Kidney (tissue), 14 donors: ENCODE data around the gene SRRM3. TPM values are rescaled to one million over a fixed set of nuclear protein-coding genes. Genes with fewer than 3 reads are reported as not detected.
A peak's percentile ranks its signal among the peaks of the same experiment; 100 is the strongest.
"Not testable (repeated sequence)": the region's sequence is repeated elsewhere in the genome, so short reads cannot be mapped to it uniquely, and the experiment has no call there.

Experiments
- DNase-seq, 5 donors: peaks; one replicate each; pipeline ENCODE4 v3.0.0-alpha.2; 2013 to 2020
- FAIRE-seq: peaks from 2 replicates; lab custom pipeline; 2012; peaks lifted over from hg19 to GRCh38; lab: Jason Lieb, UNC
- H3K27ac ChIP-seq, 2 donors: one replicate each; pipeline ENCODE4 v1.7.0; 2013; ENCODE audit warnings: low read depth in 2 of 2, low read length in 2 of 2, inconsistent platforms in 1 of 2
- H3K27me3 ChIP-seq: one replicate; pipeline ENCODE4 v1.7.1; 2013; ENCODE audit warnings: low read length, inconsistent platforms; ENCODE audit not compliant: control insufficient read depth, insufficient read depth
- H3K36me3 ChIP-seq, 3 donors: one replicate each; pipeline versions ENCODE4 v1.7.0 to v1.7.1; 2013; ENCODE audit warnings: low read length in 3 of 3, control low read depth in 1 of 3, inconsistent platforms in 1 of 3; ENCODE audit not compliant: insufficient read depth in 3 of 3, control insufficient read depth in 2 of 3
- H3K4me1 ChIP-seq, 3 donors: one replicate each; pipeline versions ENCODE4 v1.7.0 to v1.7.1; 2013; ENCODE audit warnings: low read length in 3 of 3, inconsistent platforms in 1 of 3, low read depth in 1 of 3; ENCODE audit not compliant: control insufficient read depth in 2 of 3, insufficient read depth in 2 of 3
- H3K4me3 ChIP-seq, 3 donors: one replicate each; pipeline versions ENCODE4 v1.7.0 to v1.8.1; 2013; ENCODE audit warnings: low read length in 3 of 3, control low read depth in 1 of 3, inconsistent platforms in 1 of 3
- H3K9ac ChIP-seq, 3 donors: one replicate each; pipeline versions ENCODE4 v1.7.0 to v1.7.1; 2013; ENCODE audit warnings: low read length in 3 of 3, control low read depth in 1 of 3, inconsistent platforms in 1 of 3
- H3K9me3 ChIP-seq, 3 donors: one replicate each; pipeline versions ENCODE4 v1.7.0 to v1.7.1; 2013; ENCODE audit warnings: low read length in 3 of 3, control low read depth in 1 of 3, inconsistent platforms in 1 of 3; ENCODE audit not compliant: control insufficient read depth in 2 of 3, insufficient read depth in 1 of 3
- intact Hi-C: fragments of 100-400 bp; cut with DNase I; formaldehyde crosslinking; loops from one replicate; pipeline ENCODE4 v1.11.1; 2022
- polyA plus RNA-seq: library from polyadenylated mRNA; stranded (reverse); fragments of 350-450 nt; fragmentation: Illumina TruSeq; extraction: RNeasy Lipid Tissue Mini Kit (QIAGEN cat#74804); gene quantifications from one replicate; pipeline ENCODE4 v1.2.3, GENCODE V29; 2014; ENCODE audit warnings: low read depth, low replicate concordance; ENCODE audit not compliant: insufficient read depth
- total RNA-seq: library from RNA; stranded (reverse); fragmentation: NEBNext Ultra II Directional; extraction: Animal tissue kit (Norgen Biotek cat#: 25700); gene quantifications from one replicate; pipeline ENCODE4 v1.2.1, GENCODE V29; 2021
- TF ChIP-seq, protein P1 (sequence below): IDR thresholded peaks from 3 replicates; pipeline ENCODE4 v1.5.1; 2012; ENCODE audit warnings: mild to moderate bottlenecking, moderate library complexity, borderline replicate concordance; ENCODE audit not compliant: insufficient read depth; ENCODE audit errors: extremely low read depth
- donor health status: control.
- donor health status: control.
- donor health status: control.
- donor health status: control.
- donor health status: control.
- donor health status: DM: yes; HTN: yes; CAD: no.
- donor health status: Normal renal cell carcinoma (clear cell type).

The SRRM3 gene
- total and polyA plus RNA-seq, 2 donors from 2014 or later, result 0.99 to 1.0 TPM

DNA sequence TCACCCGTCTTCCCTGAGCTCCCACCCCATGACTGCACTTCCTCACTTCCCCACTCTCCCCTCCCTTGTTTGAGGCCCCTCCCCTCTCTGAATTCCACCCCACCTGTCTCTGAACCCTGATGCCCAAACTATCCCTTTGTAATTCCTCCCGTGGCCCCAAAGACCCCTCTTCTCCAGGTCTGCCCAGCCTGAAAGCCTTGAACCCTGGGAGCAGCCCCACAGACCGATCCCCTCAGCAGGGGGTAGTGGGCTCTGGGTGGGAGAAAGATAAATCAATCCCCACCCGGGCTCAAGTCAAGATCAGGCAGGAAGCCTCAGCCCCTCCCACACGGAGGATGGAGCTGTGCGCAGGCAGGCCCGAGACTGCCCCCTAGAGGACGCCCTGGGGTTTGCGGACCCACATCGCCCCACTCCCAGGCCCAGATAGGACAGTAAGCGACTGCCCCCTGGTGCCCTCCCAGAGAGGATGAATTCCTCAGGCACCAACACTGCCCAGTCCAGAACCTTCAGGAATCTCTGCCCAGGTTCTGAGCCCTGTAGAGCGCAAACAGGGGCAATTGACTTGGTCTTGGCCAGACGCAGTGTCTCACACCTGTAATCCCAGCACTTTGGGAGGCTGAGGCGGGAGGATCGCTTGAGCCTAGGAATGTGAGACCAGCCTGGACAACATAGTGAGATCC, 112.5 kb downstream of the SRRM3 start:
- no peaks in the 10 kb centered on the region for H3K36me3 ChIP-seq
- no peak overlapping the region for H3K4me3 ChIP-seq
- no peak overlapping the region for H3K9ac ChIP-seq
- H3K4me1 ChIP-seq, result peaks cover 0 to 10% (median 4%) of the 10 kb centered on the region in 3 donors
- intact Hi-C loops, result loop anchor here (10.0 kb wide), 1 partner anchor 139 kb away; no protein-coding TSS in a partner anchor
- H3K27ac ChIP-seq, result no peak overlapping the region
- FAIRE-seq, result no peak
- H3K9me3 ChIP-seq, result no peaks in the 10 kb centered on the region
- peak; percentile 95 to 98 (median 97) for DNase-seq
- TF ChIP-seq, protein P1, sequence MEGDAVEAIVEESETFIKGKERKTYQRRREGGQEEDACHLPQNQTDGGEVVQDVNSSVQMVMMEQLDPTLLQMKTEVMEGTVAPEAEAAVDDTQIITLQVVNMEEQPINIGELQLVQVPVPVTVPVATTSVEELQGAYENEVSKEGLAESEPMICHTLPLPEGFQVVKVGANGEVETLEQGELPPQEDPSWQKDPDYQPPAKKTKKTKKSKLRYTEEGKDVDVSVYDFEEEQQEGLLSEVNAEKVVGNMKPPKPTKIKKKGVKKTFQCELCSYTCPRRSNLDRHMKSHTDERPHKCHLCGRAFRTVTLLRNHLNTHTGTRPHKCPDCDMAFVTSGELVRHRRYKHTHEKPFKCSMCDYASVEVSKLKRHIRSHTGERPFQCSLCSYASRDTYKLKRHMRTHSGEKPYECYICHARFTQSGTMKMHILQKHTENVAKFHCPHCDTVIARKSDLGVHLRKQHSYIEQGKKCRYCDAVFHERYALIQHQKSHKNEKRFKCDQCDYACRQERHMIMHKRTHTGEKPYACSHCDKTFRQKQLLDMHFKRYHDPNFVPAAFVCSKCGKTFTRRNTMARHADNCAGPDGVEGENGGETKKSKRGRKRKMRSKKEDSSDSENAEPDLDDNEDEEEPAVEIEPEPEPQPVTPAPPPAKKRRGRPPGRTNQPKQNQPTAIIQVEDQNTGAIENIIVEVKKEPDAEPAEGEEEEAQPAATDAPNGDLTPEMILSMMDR, result peak; percentile 100
- H3K27me3 ChIP-seq, result no peaks in the 10 kb centered on the region

DNA sequence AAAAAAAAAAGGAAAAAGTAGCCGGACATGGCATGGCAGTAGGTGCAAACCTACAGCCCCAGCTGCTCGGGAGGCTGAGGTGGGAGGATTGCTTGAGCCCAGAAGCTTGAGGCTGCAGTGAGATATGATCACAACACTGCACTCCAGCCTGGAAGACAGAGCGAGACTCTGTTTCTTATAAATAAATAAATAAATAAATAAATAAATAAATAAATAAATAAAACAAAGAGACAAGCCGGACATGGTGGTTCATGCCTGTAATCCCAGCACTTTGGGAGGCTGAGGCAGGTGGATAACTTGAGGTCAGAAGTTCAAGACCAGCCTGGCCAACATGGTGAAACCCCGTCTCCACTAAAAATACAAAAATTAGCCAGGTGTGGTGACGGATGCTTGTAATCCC, 113.0 kb downstream of the SRRM3 start:
- intact Hi-C loops, result loop anchor here (10.0 kb wide), 1 partner anchor 140 kb away; no protein-coding TSS in a partner anchor
- not testable (repeated sequence) for DNase-seq, H3K4me3 ChIP-seq, H3K27me3 ChIP-seq, H3K36me3 ChIP-seq, H3K9ac ChIP-seq, H3K9me3 ChIP-seq, FAIRE-seq, H3K27ac ChIP-seq
- H3K4me1 ChIP-seq, result peaks cover 0 to 12% (median 4%) of the 10 kb centered on the region in 3 donors

GRCh38 chr7:76315364-76315763, 113.7 kb downstream of the SRRM3 start:
- Histone ChIP-seq H3K9ac (no peak overlapping the region), H3K27me3 (no peaks in the 10 kb centered on the region), H3K36me3 (no peaks in the 10 kb centered on the region), H3K27ac (no peak overlapping the region), H3K4me3 (no peak overlapping the region), H3K9me3 (no peaks in the 10 kb centered on the region), H3K4me1 (peaks cover 0 to 12% (median 4%) of the 10 kb centered on the region in 3 donors)
- intact Hi-C loops, result loop anchor here (10.0 kb wide), 1 partner anchor 141 kb away; no protein-coding TSS in a partner anchor
- peak in 1 of 5 donors; percentile 38 for DNase-seq
- TF ChIP-seq, protein P1, result no peak
- no peak for FAIRE-seq

GRCh38 chr7:76316984-76317781, 115.5 kb downstream of the SRRM3 start:
- FAIRE-seq, result no peak
- intact Hi-C loops, result loop anchor here (10.0 kb wide), 1 partner anchor 142 kb away; no protein-coding TSS in a partner anchor
- peak in 1 of 5 donors; percentile 72 for DNase-seq
- TF ChIP-seq, protein P1, result no peak
- H3K9ac ChIP-seq, result peak overlapping the region; percentile 76 to 95 (median 82)
- peak overlapping the region; percentile 90 to 92 for H3K27ac ChIP-seq
- H3K4me1 ChIP-seq, result peaks cover 0 to 12% (median 4%) of the 10 kb centered on the region in 3 donors
- H3K9me3 ChIP-seq, result no peaks in the 10 kb centered on the region
- no peaks in the 10 kb centered on the region for H3K27me3 ChIP-seq
- H3K36me3 ChIP-seq, result no peaks in the 10 kb centered on the region
- peak overlapping the region; percentile 69 to 76 (median 73) for H3K4me3 ChIP-seq
